Astrocyte of the cerebellum (primary cell): ENCODE data around the gene DGKD.

Experiments used
- DNase-seq: peaks from one replicate; pipeline ENCODE4 v3.0.0-alpha.2; 2011; ENCODE audit warnings: low read depth
- H3K4me3 ChIP-seq: 2 replicates; pipeline ENCODE4 v1.5.1; 2011; ENCODE audit warnings: mild to moderate bottlenecking, low read depth, low read length, moderate library complexity
- in situ Hi-C: cut with HindIII; loops from 2 replicates; pipeline ENCODE4 v1.10.0; 2017; ENCODE audit warnings: low sequenced_read_pairs
- TF ChIP-seq, protein P1 (sequence below): IDR thresholded peaks from 2 replicates; pipeline ENCODE4 v1.5.1; 2012; ENCODE audit warnings: low read length, low read depth, moderate library complexity, mild to moderate bottlenecking; ENCODE audit errors: missing control alignments

Gene DGKD

DNA sequence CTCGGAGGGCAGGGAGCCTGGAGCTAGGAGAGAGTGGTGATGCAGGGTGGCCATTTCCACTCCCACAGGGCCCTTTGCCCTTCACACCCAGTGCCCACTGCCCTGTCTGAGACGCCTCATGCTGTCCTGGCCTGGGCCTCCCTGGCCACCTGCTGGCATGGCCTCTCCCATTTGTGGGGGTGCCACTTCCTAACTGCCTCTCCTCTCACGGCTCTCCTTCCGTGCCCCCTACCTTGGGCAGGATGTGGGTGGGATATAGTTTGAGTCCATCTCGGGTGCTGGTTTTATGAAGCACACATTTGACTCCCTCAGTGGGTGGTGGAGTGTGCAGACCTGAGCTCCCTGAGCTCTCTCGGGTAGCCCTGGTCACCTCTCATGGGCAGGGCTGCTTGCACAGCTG is 46.0 kb downstream of the DGKD start:
- TF ChIP-seq, protein P1, sequence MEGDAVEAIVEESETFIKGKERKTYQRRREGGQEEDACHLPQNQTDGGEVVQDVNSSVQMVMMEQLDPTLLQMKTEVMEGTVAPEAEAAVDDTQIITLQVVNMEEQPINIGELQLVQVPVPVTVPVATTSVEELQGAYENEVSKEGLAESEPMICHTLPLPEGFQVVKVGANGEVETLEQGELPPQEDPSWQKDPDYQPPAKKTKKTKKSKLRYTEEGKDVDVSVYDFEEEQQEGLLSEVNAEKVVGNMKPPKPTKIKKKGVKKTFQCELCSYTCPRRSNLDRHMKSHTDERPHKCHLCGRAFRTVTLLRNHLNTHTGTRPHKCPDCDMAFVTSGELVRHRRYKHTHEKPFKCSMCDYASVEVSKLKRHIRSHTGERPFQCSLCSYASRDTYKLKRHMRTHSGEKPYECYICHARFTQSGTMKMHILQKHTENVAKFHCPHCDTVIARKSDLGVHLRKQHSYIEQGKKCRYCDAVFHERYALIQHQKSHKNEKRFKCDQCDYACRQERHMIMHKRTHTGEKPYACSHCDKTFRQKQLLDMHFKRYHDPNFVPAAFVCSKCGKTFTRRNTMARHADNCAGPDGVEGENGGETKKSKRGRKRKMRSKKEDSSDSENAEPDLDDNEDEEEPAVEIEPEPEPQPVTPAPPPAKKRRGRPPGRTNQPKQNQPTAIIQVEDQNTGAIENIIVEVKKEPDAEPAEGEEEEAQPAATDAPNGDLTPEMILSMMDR: no peak
- H3K4me3 ChIP-seq: no peak overlapping the region
- no peak for DNase-seq
- in situ Hi-C loops: no loop called here

- DNase-seq: no peak
- TF ChIP-seq, protein P1: no peak
- in situ Hi-C loops: no loop called here
- H3K4me3 ChIP-seq: no peak overlapping the region
Measured at GRCh38 chr2:233400961-233401360, 46.7 kb downstream of the DGKD start.

GRCh38 chr2:233402346-233402745 is 48.1 kb downstream of the DGKD start:
- DNase-seq: no peak
- TF ChIP-seq, protein P1: no peak
- in situ Hi-C loops: no loop called here
- no peak overlapping the region for H3K4me3 ChIP-seq

- TF ChIP-seq, protein P1: no peak
- in situ Hi-C loops: no loop called here
- no peak for DNase-seq
- no peak overlapping the region for H3K4me3 ChIP-seq
Measured at GRCh38 chr2:233402789-233403188, 48.5 kb downstream of the DGKD start.

GRCh38 chr2:233404222-233404621 is 49.9 kb downstream of the DGKD start:
- DNase-seq: no peak
- in situ Hi-C loops: no loop called here

DNA sequence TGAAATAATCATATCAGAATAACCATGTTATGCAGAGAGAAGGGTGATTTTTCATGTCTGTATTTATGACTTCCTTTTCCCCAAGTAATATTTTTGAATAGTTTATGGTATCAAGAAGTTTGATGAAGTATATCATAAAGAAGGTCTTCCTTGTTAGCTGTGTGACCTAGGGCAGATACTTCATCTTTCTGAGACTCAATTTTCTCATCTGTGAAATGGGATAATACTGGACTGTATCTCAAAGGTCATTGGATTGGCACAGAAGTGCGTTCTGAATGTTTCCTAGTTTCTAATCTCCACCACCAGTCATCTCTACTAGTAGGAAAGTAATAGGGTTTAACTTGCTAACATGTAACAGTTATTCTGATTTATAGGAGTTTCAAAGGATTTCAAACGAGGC is 52.6 kb downstream of the DGKD start:
- H3K4me3 ChIP-seq: no peak overlapping the region
- in situ Hi-C loops: no loop called here
- TF ChIP-seq, protein P1: no peak
- DNase-seq: no peak

More at GRCh38 chr2:233404222-233404621, 49.9 kb downstream of the DGKD start:
- H3K4me3 ChIP-seq: no peak overlapping the region
- TF ChIP-seq, protein P1: peak; percentile 73

DNA sequence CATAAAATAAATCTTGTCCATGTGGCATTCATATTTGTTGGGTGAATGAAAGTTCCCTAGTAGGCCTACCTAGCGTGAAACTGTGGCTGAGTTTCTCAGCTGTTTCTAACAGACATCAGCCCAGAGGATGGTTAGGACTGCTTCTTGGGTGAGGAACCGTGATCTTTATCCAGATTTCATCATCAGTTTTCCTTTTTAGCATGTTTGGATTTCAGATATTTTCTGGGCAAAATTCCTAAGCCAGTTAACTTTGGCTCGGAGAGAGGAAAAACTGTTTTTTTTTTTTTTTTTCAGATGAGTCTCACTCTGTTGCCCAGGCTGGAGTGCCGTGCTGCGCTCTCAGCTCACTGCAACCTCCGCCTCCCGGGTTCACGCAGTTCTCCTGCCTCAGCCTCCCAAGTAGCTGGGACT is 53.5 kb downstream of the DGKD start:
- no peak for DNase-seq
- in situ Hi-C loops: no loop called here
- H3K4me3 ChIP-seq: no peak overlapping the region
- TF ChIP-seq, protein P1: no peak
